Mesothelial cell of epicardium (in vitro differentiated cells): Measurements from ENCODE around the gene ACTL10. TPM values are rescaled to one million over a fixed set of nuclear protein-coding genes. Genes with fewer than 3 reads are reported as not detected.

ENCODE experiments used
- DNase-seq, 2 experiments: peaks; one replicate each; pipeline ENCODE4 v3.0.0; 2021; ENCODE audit warnings: low spot score in 2 of 2; ENCODE audit not compliant: unreplicated experiment in 2 of 2
- H3K27ac Mint-ChIP-seq: 2 replicates; pipeline ENCODE4 v1.8.0; 2021; ENCODE audit warnings: mixed read lengths
- H3K27me3 Mint-ChIP-seq: 2 replicates; pipeline ENCODE4 v1.8.0; 2021; ENCODE audit warnings: low read depth, mixed read lengths
- H3K36me3 Mint-ChIP-seq: 2 replicates; pipeline ENCODE4 v1.8.0; 2021; ENCODE audit warnings: mixed read lengths
- H3K4me1 Mint-ChIP-seq: 2 replicates; pipeline ENCODE4 v1.8.0; 2021; ENCODE audit warnings: mixed read lengths
- H3K4me3 Mint-ChIP-seq: 2 replicates; pipeline ENCODE4 v1.8.0; 2021; ENCODE audit warnings: mild to moderate bottlenecking, moderate library complexity, mixed read lengths
- H3K9me3 Mint-ChIP-seq: 2 replicates; pipeline ENCODE4 v1.8.0; 2021; ENCODE audit warnings: mixed read lengths
- total RNA-seq: library from RNA; stranded (reverse); gene quantifications from 3 replicates; pipeline ENCODE4 v1.2.1, GENCODE V29; 2021
- TF ChIP-seq, protein P1 (sequence below): fragments of 200-600 bp; sonication (generic); IDR thresholded peaks from one replicate; pipeline ENCODE4 v1.5.0; 2021; ENCODE audit warnings: antibody characterized with exemption; ENCODE audit not compliant: unreplicated experiment

Gene ACTL10
- total RNA-seq: 0.63 to 0.86 TPM (median 0.66 TPM) in 3 replicates

GRCh38 chr20:33666293-33667244, at the start of gene ACTL10:
Gene ACTL10 (plus strand): TSS chr20:33666943. CDS start chr20:33667498, 555 bp downstream.
- no peaks in the 10 kb centered on the region for H3K9me3 Mint-ChIP-seq
- peaks cover 22% of the 10 kb centered on the region for H3K4me1 Mint-ChIP-seq
- H3K27ac Mint-ChIP-seq: peak within 1 kb of the TSS; percentile 86
- H3K4me3 Mint-ChIP-seq: peak within 1 kb of the TSS; percentile 84
- TF ChIP-seq, protein P1, sequence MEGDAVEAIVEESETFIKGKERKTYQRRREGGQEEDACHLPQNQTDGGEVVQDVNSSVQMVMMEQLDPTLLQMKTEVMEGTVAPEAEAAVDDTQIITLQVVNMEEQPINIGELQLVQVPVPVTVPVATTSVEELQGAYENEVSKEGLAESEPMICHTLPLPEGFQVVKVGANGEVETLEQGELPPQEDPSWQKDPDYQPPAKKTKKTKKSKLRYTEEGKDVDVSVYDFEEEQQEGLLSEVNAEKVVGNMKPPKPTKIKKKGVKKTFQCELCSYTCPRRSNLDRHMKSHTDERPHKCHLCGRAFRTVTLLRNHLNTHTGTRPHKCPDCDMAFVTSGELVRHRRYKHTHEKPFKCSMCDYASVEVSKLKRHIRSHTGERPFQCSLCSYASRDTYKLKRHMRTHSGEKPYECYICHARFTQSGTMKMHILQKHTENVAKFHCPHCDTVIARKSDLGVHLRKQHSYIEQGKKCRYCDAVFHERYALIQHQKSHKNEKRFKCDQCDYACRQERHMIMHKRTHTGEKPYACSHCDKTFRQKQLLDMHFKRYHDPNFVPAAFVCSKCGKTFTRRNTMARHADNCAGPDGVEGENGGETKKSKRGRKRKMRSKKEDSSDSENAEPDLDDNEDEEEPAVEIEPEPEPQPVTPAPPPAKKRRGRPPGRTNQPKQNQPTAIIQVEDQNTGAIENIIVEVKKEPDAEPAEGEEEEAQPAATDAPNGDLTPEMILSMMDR: no peak
- DNase-seq: peak; percentile 70 to 83
- H3K27me3 Mint-ChIP-seq: no peaks in the 10 kb centered on the region
- peaks cover 14% of the 10 kb centered on the region for H3K36me3 Mint-ChIP-seq

GRCh38 chr20:33621717-33622400, 44.9 kb upstream of the ACTL10 start:
- H3K27ac Mint-ChIP-seq: no peak overlapping the region
- no peaks in the 10 kb centered on the region for H3K4me1 Mint-ChIP-seq
- H3K36me3 Mint-ChIP-seq: peaks cover 45% of the 10 kb centered on the region
- TF ChIP-seq, protein P1: no peak
- H3K4me3 Mint-ChIP-seq: no peak overlapping the region
- no peaks in the 10 kb centered on the region for H3K9me3 Mint-ChIP-seq
- H3K27me3 Mint-ChIP-seq: no peaks in the 10 kb centered on the region
- no peak for DNase-seq

DNA sequence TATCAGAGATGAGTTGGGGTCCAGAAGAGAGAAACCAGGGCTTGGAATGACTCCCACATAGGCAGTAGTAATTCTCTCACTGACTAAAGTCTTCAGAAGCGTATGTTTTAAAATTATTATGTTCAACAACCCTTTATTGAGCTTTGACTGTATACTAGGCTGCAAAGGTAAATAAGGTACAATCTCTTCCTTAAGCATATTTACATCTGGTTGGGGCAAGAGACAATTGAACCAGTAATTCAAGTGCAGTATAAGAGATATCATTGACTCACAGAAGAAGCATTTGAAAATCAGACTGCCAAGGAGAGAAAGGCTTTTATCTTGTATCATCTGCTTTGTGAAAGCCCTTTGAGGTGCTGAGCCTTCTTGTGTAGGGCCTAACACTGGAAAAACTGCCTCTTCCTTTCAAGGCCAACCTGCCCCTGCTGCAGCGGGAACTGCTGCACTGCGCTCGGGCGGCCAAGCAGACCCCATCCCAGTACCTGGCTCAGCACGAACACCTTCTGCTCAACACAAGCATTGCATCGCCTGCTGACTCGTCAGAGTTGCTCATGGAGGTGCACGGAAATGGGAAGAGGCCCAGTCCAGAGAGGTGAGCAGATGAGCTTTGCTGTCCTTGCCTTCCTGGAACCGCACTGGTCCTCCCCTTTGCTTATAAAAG, 43.9 kb upstream of the ACTL10 start:
- no peaks in the 10 kb centered on the region for H3K4me1 Mint-ChIP-seq
- TF ChIP-seq, protein P1: no peak
- no peak overlapping the region for H3K27ac Mint-ChIP-seq
- peaks cover 52% of the 10 kb centered on the region for H3K36me3 Mint-ChIP-seq
- no peak for DNase-seq
- no peaks in the 10 kb centered on the region for H3K27me3 Mint-ChIP-seq
- H3K9me3 Mint-ChIP-seq: no peaks in the 10 kb centered on the region
- no peak overlapping the region for H3K4me3 Mint-ChIP-seq

GRCh38 chr20:33624399-33624798, 42.3 kb upstream of the ACTL10 start:
- peaks cover 58% of the 10 kb centered on the region for H3K36me3 Mint-ChIP-seq
- H3K4me3 Mint-ChIP-seq: no peak overlapping the region
- no peaks in the 10 kb centered on the region for H3K27me3 Mint-ChIP-seq
- no peak for DNase-seq
- no peaks in the 10 kb centered on the region for H3K9me3 Mint-ChIP-seq
- no peaks in the 10 kb centered on the region for H3K4me1 Mint-ChIP-seq
- no peak overlapping the region for H3K27ac Mint-ChIP-seq
- TF ChIP-seq, protein P1: no peak

- Mint-ChIP-seq H3K4me1 (no peaks in the 10 kb centered on the region), H3K36me3 (peaks cover 67% of the 10 kb centered on the region), H3K9me3 (no peaks in the 10 kb centered on the region), H3K4me3 (no peak overlapping the region), H3K27me3 (no peaks in the 10 kb centered on the region), H3K27ac (no peak overlapping the region)
- DNase-seq: no peak
- TF ChIP-seq, protein P1: no peak
Observed at GRCh38 chr20:33626190-33626589, 40.6 kb upstream of the ACTL10 start.
